ENCODE results near the gene OSBPL3.

DNA sequence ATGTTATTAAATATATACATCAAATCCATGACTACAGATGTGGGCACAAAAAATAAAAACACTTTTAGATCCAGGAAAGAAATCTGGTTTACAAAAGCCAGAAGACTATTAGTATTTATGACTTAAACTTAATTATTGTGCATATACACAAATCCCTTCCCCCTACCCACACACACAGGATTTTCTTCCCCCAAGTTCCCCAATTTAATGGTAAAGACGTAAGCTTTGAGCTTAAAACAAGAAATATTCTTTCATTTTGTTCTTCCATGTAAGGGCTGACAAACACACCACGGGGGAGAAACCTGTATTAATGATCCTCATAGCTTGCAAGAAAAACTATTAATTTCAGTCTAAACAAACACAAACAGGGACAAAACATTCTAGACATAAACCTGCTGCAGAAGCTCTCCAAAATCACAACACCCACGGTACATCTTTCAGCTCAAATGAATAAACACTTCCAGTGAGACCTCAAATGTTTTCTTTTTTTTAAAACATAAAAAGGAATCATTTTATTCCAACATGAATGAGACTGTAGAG, 28.5 kb downstream of the OSBPL3 start:
- no peak for TF ChIP-seq TEAD1 (CRISPR knock-in tag; IDR thresholded peaks at IDR 0.05)
- TF ChIP-seq SP1 (CRISPR knock-in tag; conservative IDR thresholded peaks at IDR 0.05): no peak
- TF ChIP-seq, protein P1, sequence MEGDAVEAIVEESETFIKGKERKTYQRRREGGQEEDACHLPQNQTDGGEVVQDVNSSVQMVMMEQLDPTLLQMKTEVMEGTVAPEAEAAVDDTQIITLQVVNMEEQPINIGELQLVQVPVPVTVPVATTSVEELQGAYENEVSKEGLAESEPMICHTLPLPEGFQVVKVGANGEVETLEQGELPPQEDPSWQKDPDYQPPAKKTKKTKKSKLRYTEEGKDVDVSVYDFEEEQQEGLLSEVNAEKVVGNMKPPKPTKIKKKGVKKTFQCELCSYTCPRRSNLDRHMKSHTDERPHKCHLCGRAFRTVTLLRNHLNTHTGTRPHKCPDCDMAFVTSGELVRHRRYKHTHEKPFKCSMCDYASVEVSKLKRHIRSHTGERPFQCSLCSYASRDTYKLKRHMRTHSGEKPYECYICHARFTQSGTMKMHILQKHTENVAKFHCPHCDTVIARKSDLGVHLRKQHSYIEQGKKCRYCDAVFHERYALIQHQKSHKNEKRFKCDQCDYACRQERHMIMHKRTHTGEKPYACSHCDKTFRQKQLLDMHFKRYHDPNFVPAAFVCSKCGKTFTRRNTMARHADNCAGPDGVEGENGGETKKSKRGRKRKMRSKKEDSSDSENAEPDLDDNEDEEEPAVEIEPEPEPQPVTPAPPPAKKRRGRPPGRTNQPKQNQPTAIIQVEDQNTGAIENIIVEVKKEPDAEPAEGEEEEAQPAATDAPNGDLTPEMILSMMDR (IDR thresholded peaks at IDR 0.05): no peak
- TF ChIP-seq, protein P2, sequence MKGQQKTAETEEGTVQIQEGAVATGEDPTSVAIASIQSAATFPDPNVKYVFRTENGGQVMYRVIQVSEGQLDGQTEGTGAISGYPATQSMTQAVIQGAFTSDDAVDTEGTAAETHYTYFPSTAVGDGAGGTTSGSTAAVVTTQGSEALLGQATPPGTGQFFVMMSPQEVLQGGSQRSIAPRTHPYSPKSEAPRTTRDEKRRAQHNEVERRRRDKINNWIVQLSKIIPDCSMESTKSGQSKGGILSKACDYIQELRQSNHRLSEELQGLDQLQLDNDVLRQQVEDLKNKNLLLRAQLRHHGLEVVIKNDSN (CRISPR knock-in tag; IDR thresholded peaks at IDR 0.05): no peak
- TF ChIP-seq, protein P3, sequence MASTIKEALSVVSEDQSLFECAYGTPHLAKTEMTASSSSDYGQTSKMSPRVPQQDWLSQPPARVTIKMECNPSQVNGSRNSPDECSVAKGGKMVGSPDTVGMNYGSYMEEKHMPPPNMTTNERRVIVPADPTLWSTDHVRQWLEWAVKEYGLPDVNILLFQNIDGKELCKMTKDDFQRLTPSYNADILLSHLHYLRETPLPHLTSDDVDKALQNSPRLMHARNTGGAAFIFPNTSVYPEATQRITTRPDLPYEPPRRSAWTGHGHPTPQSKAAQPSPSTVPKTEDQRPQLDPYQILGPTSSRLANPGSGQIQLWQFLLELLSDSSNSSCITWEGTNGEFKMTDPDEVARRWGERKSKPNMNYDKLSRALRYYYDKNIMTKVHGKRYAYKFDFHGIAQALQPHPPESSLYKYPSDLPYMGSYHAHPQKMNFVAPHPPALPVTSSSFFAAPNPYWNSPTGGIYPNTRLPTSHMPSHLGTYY (CRISPR knock-in tag; IDR thresholded peaks at IDR 0.05): no peak
- no peak for TF ChIP-seq TEAD4 (CRISPR knock-in tag; IDR thresholded peaks at IDR 0.05)
- no peak for TF ChIP-seq ZNF121 (CRISPR knock-in tag; IDR thresholded peaks at IDR 0.05)
- TF ChIP-seq NFE2L1 (CRISPR knock-in tag; IDR thresholded peaks at IDR 0.05): no peak
- TF ChIP-seq, protein P4, sequence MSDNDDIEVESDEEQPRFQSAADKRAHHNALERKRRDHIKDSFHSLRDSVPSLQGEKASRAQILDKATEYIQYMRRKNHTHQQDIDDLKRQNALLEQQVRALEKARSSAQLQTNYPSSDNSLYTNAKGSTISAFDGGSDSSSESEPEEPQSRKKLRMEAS (CRISPR knock-in tag; IDR thresholded peaks at IDR 0.05): no peak
- no peak for TF ChIP-seq NR2C2 (CRISPR knock-in tag; IDR thresholded peaks at IDR 0.05)
